B cell (primary cell): Measurements from ENCODE around the gene CD300LG.

Source experiments
- EZH2 ChIP-seq: IDR thresholded peaks from 2 replicates; pipeline ENCODE4 v1.6.1; 2012; ENCODE audit warnings: borderline replicate concordance, low read depth, mild to moderate bottlenecking, moderate library complexity, low read length; ENCODE audit not compliant: insufficient read depth, poor library complexity, severe bottlenecking
- TF ChIP-seq, protein P1 (sequence below): fragments of 200-600 bp; IDR thresholded peaks from one replicate; pipeline ENCODE4 v1.8.0; 2022; ENCODE audit warnings: antibody characterized with exemption, mild to moderate bottlenecking

DNA sequence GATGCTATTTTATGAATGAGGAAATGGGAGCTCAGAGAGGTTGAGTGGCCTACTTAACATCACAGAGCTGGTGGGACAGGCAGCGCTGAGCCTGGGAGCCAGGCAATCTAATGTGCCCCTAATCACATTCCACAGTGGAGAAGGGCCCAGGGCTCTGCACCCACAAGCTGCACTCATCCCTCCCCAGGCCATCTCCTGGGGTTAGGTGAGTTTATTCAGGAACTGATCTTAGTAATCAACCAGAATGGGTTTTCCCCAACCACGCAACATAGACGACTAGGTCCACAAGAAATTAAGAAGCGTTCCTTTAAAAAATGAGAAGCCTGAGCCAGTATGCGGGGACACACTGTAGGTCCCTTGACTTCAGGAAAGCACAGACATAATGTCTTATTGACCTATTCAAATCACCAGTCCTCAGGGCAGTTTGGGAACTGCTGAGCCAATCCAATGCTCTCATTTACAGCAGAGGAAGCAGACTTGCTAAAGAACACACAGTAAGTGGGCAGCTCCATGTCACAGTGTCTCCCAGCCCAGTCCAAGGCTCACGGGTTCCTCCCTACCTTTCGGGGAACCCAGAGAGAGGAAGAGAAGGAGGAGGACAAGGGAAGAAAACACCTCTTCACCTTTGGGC, 16.4 kb upstream of the CD300LG start:
- TF ChIP-seq, protein P1, sequence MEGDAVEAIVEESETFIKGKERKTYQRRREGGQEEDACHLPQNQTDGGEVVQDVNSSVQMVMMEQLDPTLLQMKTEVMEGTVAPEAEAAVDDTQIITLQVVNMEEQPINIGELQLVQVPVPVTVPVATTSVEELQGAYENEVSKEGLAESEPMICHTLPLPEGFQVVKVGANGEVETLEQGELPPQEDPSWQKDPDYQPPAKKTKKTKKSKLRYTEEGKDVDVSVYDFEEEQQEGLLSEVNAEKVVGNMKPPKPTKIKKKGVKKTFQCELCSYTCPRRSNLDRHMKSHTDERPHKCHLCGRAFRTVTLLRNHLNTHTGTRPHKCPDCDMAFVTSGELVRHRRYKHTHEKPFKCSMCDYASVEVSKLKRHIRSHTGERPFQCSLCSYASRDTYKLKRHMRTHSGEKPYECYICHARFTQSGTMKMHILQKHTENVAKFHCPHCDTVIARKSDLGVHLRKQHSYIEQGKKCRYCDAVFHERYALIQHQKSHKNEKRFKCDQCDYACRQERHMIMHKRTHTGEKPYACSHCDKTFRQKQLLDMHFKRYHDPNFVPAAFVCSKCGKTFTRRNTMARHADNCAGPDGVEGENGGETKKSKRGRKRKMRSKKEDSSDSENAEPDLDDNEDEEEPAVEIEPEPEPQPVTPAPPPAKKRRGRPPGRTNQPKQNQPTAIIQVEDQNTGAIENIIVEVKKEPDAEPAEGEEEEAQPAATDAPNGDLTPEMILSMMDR = no peak
- TF ChIP-seq EZH2 = no peak
